GM23338 (cell line): ENCODE measurements around the gene IFI44L. TPM values are rescaled to one million over a fixed set of nuclear protein-coding genes. Genes with fewer than 3 reads are reported as not detected.

ENCODE experiments used
- ATAC-seq: fragments of 200-7000 bp; cut with Tn5 transposase; 3 replicates; pipeline ENCODE4 v1.9.1; 2020
- DNase-seq: peaks from one replicate; pipeline ENCODE4 v3.0.0-alpha.2; 2015; ENCODE audit warnings: low spot score
- H2AFZ ChIP-seq: fragments of 200-600 bp; sonication (generic); 2 replicates; pipeline ENCODE4 v1.8.0; 2016; ENCODE audit warnings: antibody characterized with exemption, mild to moderate bottlenecking, moderate library complexity
- H3F3A ChIP-seq: fragments of 200-600 bp; sonication (generic); replicated peaks from 2 replicates; pipeline ENCODE4 v1.8.0; 2017; ENCODE audit warnings: antibody characterized with exemption, mixed run types, low read depth
- H3K27ac ChIP-seq: fragments of 200-600 bp; sonication (generic); 2 replicates; pipeline ENCODE4 v1.6.1; 2016; ENCODE audit warnings: low read depth
- H3K27me3 ChIP-seq: fragments of 200-600 bp; sonication (generic); 2 replicates; pipeline ENCODE4 v1.8.0; 2016; ENCODE audit warnings: mild to moderate bottlenecking, mixed run types, moderate library complexity; ENCODE audit not compliant: insufficient read depth
- H3K36me3 ChIP-seq: fragments of 200-600 bp; sonication (generic); 2 replicates; pipeline ENCODE4 v1.8.0; 2016; ENCODE audit warnings: mild to moderate bottlenecking; ENCODE audit not compliant: insufficient read depth
- H3K4me1 ChIP-seq: fragments of 200-600 bp; sonication (generic); 2 replicates; pipeline ENCODE4 v1.8.0; 2016; ENCODE audit warnings: mild to moderate bottlenecking, moderate library complexity; ENCODE audit not compliant: insufficient read depth
- H3K4me2 ChIP-seq: fragments of 200-600 bp; sonication (generic); 2 replicates; pipeline ENCODE4 v1.7.1; 2017; ENCODE audit warnings: mixed run types
- H3K4me3 ChIP-seq: fragments of 200-600 bp; sonication (generic); 2 replicates; pipeline ENCODE4 v1.6.1; 2016; ENCODE audit warnings: mixed run types
- H3K79me2 ChIP-seq: fragments of 200-600 bp; sonication (generic); replicated peaks from 2 replicates; pipeline ENCODE4 v1.8.0; 2017; ENCODE audit warnings: mild to moderate bottlenecking; ENCODE audit not compliant: insufficient read depth
- H3K9me2 ChIP-seq: fragments of 200-600 bp; sonication (generic); 2 replicates; pipeline ENCODE4 v1.8.0; 2017; ENCODE audit not compliant: insufficient read depth
- H4K20me1 ChIP-seq: fragments of 200-600 bp; sonication (generic); replicated peaks from 2 replicates; pipeline ENCODE4 v1.8.0; 2017; ENCODE audit warnings: mild to moderate bottlenecking; ENCODE audit not compliant: insufficient read depth
- H3K27ac Mint-ChIP-seq: 2 replicates; pipeline ENCODE4 v1.8.0; 2020; ENCODE audit warnings: inconsistent platforms, mild to moderate bottlenecking, moderate library complexity, mixed read lengths
- H3K27me3 Mint-ChIP-seq: 3 replicates; pipeline ENCODE4 v1.8.0; 2022; ENCODE audit warnings: low read depth, mild to moderate bottlenecking, moderate library complexity, mixed read lengths, inconsistent platforms; ENCODE audit not compliant: insufficient read depth, poor library complexity
- H3K36me3 Mint-ChIP-seq: 3 replicates; pipeline ENCODE4 v1.8.0; 2021; ENCODE audit warnings: low read depth, mild to moderate bottlenecking, inconsistent platforms, moderate library complexity, mixed read lengths
- H3K4me1 Mint-ChIP-seq: 3 replicates; pipeline ENCODE4 v1.8.0; 2020; ENCODE audit warnings: mild to moderate bottlenecking, inconsistent platforms, mixed read lengths
- H3K4me3 Mint-ChIP-seq: 3 replicates; pipeline ENCODE4 v1.8.0; 2021; ENCODE audit warnings: moderate library complexity, mild to moderate bottlenecking, inconsistent platforms, mixed read lengths
- H3K9me3 Mint-ChIP-seq: 3 replicates; pipeline ENCODE4 v1.8.0; 2020; ENCODE audit warnings: moderate library complexity, mild to moderate bottlenecking, inconsistent platforms, mixed read lengths
- ZNF331 ChIP-seq: fragments of 250-450 bp; sonication (Bioruptor Pico); IDR thresholded peaks from 2 replicates; pipeline ENCODE4 v1.5.0; 2020; ENCODE audit warnings: low read depth, mild to moderate bottlenecking, moderate library complexity
- polyA plus RNA-seq: library from polyadenylated mRNA; unstranded; fragments of >200 nt; fragmentation: Nextera tagmentation; extraction: Ambion mirVana; gene quantifications from 2 replicates; pipeline ENCODE4 v1.2.1, GENCODE V29; 2016
- total RNA-seq: library from RNA; depleted of rRNA; stranded (reverse); fragments of >200 nt; shearing (Covaris generic); gene quantifications from 2 replicates; pipeline ENCODE4 v1.2.3, GENCODE V29; 2014
- TF ChIP-seq, protein P1 (sequence below): IDR thresholded peaks from one replicate; pipeline ENCODE4 v1.6.1; 2018; ENCODE audit warnings: antibody characterized with exemption; ENCODE audit not compliant: unreplicated experiment
- TF ChIP-seq, protein P2 (sequence below), 2 experiments: fragments of 200-600 bp in 1 of 2; sonication (generic) in 1 of 2; conservative IDR thresholded peaks; 2 replicates each; pipeline versions ENCODE4 v1.5.1 to v1.6.1; 2016 to 2017; ENCODE audit warnings: antibody characterized with exemption in 2 of 2, low read depth in 2 of 2, mild to moderate bottlenecking in 2 of 2, moderate library complexity in 1 of 2

The IFI44L gene
- total and polyA plus RNA-seq, 2 experiments from 2014 or later, result not detected

DNA sequence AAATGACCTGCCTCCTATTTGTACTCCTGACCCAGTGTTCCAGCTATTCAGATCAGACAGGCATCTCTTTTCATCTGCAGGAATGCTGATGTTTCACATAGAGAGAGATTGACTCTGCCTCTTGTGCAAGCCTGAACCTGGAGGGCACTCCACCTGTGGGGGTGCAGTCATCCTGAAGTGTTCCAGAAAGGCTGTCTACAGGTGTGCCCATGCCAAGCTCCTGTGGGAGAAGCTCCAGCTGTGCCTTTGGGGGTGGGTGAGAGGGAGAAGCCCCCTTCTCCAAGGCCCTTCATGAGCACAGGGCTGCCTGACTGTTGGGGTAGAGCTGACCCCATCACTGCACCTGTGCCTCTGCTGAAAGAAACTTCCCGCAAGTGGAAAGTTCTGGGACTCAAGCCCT lies 52.2 kb downstream of the IFI44L start (continued):
- TF ChIP-seq, protein P1, sequence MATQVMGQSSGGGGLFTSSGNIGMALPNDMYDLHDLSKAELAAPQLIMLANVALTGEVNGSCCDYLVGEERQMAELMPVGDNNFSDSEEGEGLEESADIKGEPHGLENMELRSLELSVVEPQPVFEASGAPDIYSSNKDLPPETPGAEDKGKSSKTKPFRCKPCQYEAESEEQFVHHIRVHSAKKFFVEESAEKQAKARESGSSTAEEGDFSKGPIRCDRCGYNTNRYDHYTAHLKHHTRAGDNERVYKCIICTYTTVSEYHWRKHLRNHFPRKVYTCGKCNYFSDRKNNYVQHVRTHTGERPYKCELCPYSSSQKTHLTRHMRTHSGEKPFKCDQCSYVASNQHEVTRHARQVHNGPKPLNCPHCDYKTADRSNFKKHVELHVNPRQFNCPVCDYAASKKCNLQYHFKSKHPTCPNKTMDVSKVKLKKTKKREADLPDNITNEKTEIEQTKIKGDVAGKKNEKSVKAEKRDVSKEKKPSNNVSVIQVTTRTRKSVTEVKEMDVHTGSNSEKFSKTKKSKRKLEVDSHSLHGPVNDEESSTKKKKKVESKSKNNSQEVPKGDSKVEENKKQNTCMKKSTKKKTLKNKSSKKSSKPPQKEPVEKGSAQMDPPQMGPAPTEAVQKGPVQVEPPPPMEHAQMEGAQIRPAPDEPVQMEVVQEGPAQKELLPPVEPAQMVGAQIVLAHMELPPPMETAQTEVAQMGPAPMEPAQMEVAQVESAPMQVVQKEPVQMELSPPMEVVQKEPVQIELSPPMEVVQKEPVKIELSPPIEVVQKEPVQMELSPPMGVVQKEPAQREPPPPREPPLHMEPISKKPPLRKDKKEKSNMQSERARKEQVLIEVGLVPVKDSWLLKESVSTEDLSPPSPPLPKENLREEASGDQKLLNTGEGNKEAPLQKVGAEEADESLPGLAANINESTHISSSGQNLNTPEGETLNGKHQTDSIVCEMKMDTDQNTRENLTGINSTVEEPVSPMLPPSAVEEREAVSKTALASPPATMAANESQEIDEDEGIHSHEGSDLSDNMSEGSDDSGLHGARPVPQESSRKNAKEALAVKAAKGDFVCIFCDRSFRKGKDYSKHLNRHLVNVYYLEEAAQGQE, result no peak
- TF ChIP-seq, protein P2, sequence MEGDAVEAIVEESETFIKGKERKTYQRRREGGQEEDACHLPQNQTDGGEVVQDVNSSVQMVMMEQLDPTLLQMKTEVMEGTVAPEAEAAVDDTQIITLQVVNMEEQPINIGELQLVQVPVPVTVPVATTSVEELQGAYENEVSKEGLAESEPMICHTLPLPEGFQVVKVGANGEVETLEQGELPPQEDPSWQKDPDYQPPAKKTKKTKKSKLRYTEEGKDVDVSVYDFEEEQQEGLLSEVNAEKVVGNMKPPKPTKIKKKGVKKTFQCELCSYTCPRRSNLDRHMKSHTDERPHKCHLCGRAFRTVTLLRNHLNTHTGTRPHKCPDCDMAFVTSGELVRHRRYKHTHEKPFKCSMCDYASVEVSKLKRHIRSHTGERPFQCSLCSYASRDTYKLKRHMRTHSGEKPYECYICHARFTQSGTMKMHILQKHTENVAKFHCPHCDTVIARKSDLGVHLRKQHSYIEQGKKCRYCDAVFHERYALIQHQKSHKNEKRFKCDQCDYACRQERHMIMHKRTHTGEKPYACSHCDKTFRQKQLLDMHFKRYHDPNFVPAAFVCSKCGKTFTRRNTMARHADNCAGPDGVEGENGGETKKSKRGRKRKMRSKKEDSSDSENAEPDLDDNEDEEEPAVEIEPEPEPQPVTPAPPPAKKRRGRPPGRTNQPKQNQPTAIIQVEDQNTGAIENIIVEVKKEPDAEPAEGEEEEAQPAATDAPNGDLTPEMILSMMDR (conservative IDR thresholded peaks at IDR 0.05; ENCODE audit: low read depth in 2 of 2), result no peak

DNA sequence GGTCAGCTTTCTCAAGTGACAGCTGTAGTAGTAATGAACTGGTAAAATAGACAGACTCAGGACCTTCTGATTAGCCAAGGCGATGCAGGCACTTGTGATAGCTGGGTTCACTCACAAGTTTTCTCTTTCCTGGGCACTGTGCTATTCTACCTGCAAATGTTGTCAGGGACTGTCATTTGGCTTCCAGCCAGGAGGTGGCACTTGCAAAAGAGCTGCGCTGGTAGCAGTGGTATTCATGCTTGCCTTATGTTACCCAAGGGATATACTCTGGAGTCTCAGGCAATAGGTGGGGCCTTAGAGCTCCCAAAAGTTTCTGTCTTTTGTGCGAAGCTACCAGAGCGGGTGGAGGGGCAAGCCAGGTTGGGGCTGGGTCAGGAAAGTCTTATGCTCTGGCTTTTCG lies 52.9 kb downstream of the IFI44L start:
- H4K20me1 ChIP-seq, result no peaks in the 10 kb centered on the region
- H3K4me1 Mint-ChIP-seq, result peaks cover 3% of the 10 kb centered on the region; the same call in 2 of the 3 replicates
- H3K9me2 ChIP-seq, result no peaks in the 10 kb centered on the region
- H3K4me1 ChIP-seq, result no peaks in the 10 kb centered on the region
- DNase-seq (peak; percentile 70), ATAC-seq (peak; percentile 96)
- H3K4me3 Mint-ChIP-seq, result no peak overlapping the region
- H3K36me3 Mint-ChIP-seq, result no peaks in the 10 kb centered on the region
- H3K79me2 ChIP-seq, result no peaks in the 10 kb centered on the region
- H3K4me3 ChIP-seq, result no peak overlapping the region
- H3K27me3 ChIP-seq, result no peaks in the 10 kb centered on the region
- H3F3A ChIP-seq, result no peaks in the 10 kb centered on the region
- peak overlapping the region; percentile 43; the same call in 1 of the 2 replicates for H3K27ac Mint-ChIP-seq
- no peaks in the 10 kb centered on the region for H3K9me3 Mint-ChIP-seq
- TF ChIP-seq, protein P1, result no peak
- TF ChIP-seq ZNF331, result no peak
- TF ChIP-seq, protein P2 (conservative IDR thresholded peaks at IDR 0.05; ENCODE audit: low read depth in 2 of 2), result peak; percentile 60 to 66
- no peaks in the 10 kb centered on the region for H3K27me3 Mint-ChIP-seq
- peak overlapping the region; percentile 60; the same call in 1 of the 2 replicates for H2AFZ ChIP-seq
- H3K27ac ChIP-seq, result no peak overlapping the region
- no peak overlapping the region for H3K4me2 ChIP-seq
- no peaks in the 10 kb centered on the region for H3K36me3 ChIP-seq
